Measurements from ENCODE around the gene DYNLL2.

Gene DYNLL2

GRCh38 chr17:58086953-58087352, 3.7 kb downstream of the DYNLL2 start:
- H3K18ac ChIP-seq (ENCODE audit: low read length): no peak overlapping the region
- no peak for DNase-seq (ENCODE audit: low spot score)
- H3K23ac ChIP-seq (ENCODE audit: low read depth, low read length, poor library complexity): peak overlapping the region; percentile 0
- no peak overlapping the region for H2BK15ac ChIP-seq (ENCODE audit: low read length)
- peaks cover 10% of the 10 kb centered on the region for H3K79me1 ChIP-seq (ENCODE audit: low read depth, low read length)
- no peak overlapping the region for H4K91ac ChIP-seq (ENCODE audit: low read depth, low read length, poor library complexity)
- H3K9ac ChIP-seq (ENCODE audit: low read depth, low read length, poor library complexity): peak overlapping the region; percentile 56
- no peak overlapping the region for H2BK5ac ChIP-seq (ENCODE audit: low read length)
- WGBS, 2 donors (ENCODE audit: extremely low coverage in 2 of 2, insufficient read length in 2 of 2, insufficient replicate concordance in 1 of 2): no CpG with 5 or more reads among the region's 8 CpGs
- H3K27me3 ChIP-seq (ENCODE audit: control insufficient read depth in 3 of 3, insufficient read depth in 3 of 3, low read depth in 1 of 3, low read length in 3 of 3): no peaks in the 10 kb centered on the region
- peaks cover 48 to 76% of the 10 kb centered on the region in 2 donors for H3K36me3 ChIP-seq (replicated peaks in 1 of 2; ENCODE audit: control insufficient read depth in 2 of 2, insufficient read depth in 2 of 2, low read length in 2 of 2)
- H3K27ac ChIP-seq (replicated peaks; ENCODE audit: low read length): no peak overlapping the region
- no peak overlapping the region for H3K4me2 ChIP-seq (ENCODE audit: insufficient read depth, low read length, poor library complexity, severe bottlenecking)
- H4K8ac ChIP-seq (ENCODE audit: low read depth, low read length): no peak overlapping the region
- no peaks in the 10 kb centered on the region for H3K9me3 ChIP-seq (replicated peaks in 1 of 2; ENCODE audit: control insufficient read depth in 2 of 2, insufficient read depth in 1 of 2, low read depth in 1 of 2, low read length in 2 of 2)
- no peak overlapping the region for H3K14ac ChIP-seq (ENCODE audit: low read length)
- H2BK12ac ChIP-seq (ENCODE audit: low read length): no peak overlapping the region
- no peak overlapping the region for H2BK120ac ChIP-seq (ENCODE audit: low read depth, low read length)
- no peak overlapping the region for H3K4ac ChIP-seq (ENCODE audit: low read length)
- H2AK5ac ChIP-seq (ENCODE audit: low read depth, low read length): no peak overlapping the region
- H3K4me1 ChIP-seq (ENCODE audit: control insufficient read depth in 2 of 2, insufficient read depth in 1 of 2, low read depth in 1 of 2, low read length in 2 of 2): peaks cover 41% of the 10 kb centered on the region in 2 donors
- no peak overlapping the region for H2AFZ ChIP-seq (ENCODE audit: low read length)
- peak overlapping the region in 1 of 2 donors; percentile 16 for H3K4me3 ChIP-seq (ENCODE audit: low read length in 2 of 2)

- Histone ChIP-seq H2BK5ac (ENCODE audit: low read length) (no peak overlapping the region), H3K36me3 (replicated peaks in 1 of 2; ENCODE audit: control insufficient read depth in 2 of 2, insufficient read depth in 2 of 2, low read length in 2 of 2) (peaks cover 63 to 93% of the 10 kb centered on the region in 2 donors), H2BK12ac (ENCODE audit: low read length) (no peak overlapping the region), H3K27me3 (ENCODE audit: control insufficient read depth in 3 of 3, insufficient read depth in 3 of 3, low read depth in 1 of 3, low read length in 3 of 3) (no peaks in the 10 kb centered on the region), H3K79me1 (ENCODE audit: low read depth, low read length) (peaks cover 10% of the 10 kb centered on the region), H4K91ac (ENCODE audit: low read depth, low read length, poor library complexity) (no peak overlapping the region), H3K4me2 (ENCODE audit: insufficient read depth, low read length, poor library complexity, severe bottlenecking) (peak overlapping the region; percentile 13), H3K18ac (ENCODE audit: low read length) (no peak overlapping the region), H3K27ac (replicated peaks; ENCODE audit: low read length) (peak overlapping the region; percentile 36), H2AFZ (ENCODE audit: low read length) (no peak overlapping the region), H2AK5ac (ENCODE audit: low read depth, low read length) (no peak overlapping the region), H2BK120ac (ENCODE audit: low read depth, low read length) (no peak overlapping the region), H3K4ac (ENCODE audit: low read length) (no peak overlapping the region), H3K9ac (ENCODE audit: low read depth, low read length, poor library complexity) (no peak overlapping the region), H3K14ac (ENCODE audit: low read length) (no peak overlapping the region), H2BK15ac (ENCODE audit: low read length) (no peak overlapping the region), H3K4me1 (ENCODE audit: control insufficient read depth in 2 of 2, insufficient read depth in 1 of 2, low read depth in 1 of 2, low read length in 2 of 2) (peaks cover 34 to 36% of the 10 kb centered on the region in 2 donors), H4K8ac (ENCODE audit: low read depth, low read length) (no peak overlapping the region), H3K9me3 (replicated peaks in 1 of 2; ENCODE audit: control insufficient read depth in 2 of 2, insufficient read depth in 1 of 2, low read depth in 1 of 2, low read length in 2 of 2) (no peaks in the 10 kb centered on the region), H3K4me3 (ENCODE audit: low read length in 2 of 2) (no peak overlapping the region), H3K23ac (ENCODE audit: low read depth, low read length, poor library complexity) (no peak overlapping the region)
- WGBS, 2 donors (ENCODE audit: extremely low coverage in 2 of 2, insufficient read length in 2 of 2, insufficient replicate concordance in 1 of 2): no CpG with 5 or more reads among the region's 5 CpGs
- no peak for DNase-seq (ENCODE audit: low spot score)
These were observed 5.4 kb downstream of the DYNLL2 start for GRCh38 chr17:58088624-58089023.

- Histone ChIP-seq H3K27me3 (ENCODE audit: control insufficient read depth in 3 of 3, insufficient read depth in 3 of 3, low read depth in 1 of 3, low read length in 3 of 3) (no peaks in the 10 kb centered on the region), H3K27ac (replicated peaks; ENCODE audit: low read length) (peak overlapping the region; percentile 14), H3K79me1 (ENCODE audit: low read depth, low read length) (peaks cover 10% of the 10 kb centered on the region), H2AK5ac (ENCODE audit: low read depth, low read length) (no peak overlapping the region), H4K91ac (ENCODE audit: low read depth, low read length, poor library complexity) (no peak overlapping the region), H3K9me3 (replicated peaks in 1 of 2; ENCODE audit: control insufficient read depth in 2 of 2, insufficient read depth in 1 of 2, low read depth in 1 of 2, low read length in 2 of 2) (no peaks in the 10 kb centered on the region), H3K9ac (ENCODE audit: low read depth, low read length, poor library complexity) (no peak overlapping the region), H2BK12ac (ENCODE audit: low read length) (no peak overlapping the region), H3K14ac (ENCODE audit: low read length) (no peak overlapping the region), H3K4ac (ENCODE audit: low read length) (no peak overlapping the region), H2AFZ (ENCODE audit: low read length) (no peak overlapping the region), H2BK120ac (ENCODE audit: low read depth, low read length) (no peak overlapping the region), H3K36me3 (replicated peaks in 1 of 2; ENCODE audit: control insufficient read depth in 2 of 2, insufficient read depth in 2 of 2, low read length in 2 of 2) (peaks cover 68 to 98% of the 10 kb centered on the region in 2 donors), H2BK15ac (ENCODE audit: low read length) (no peak overlapping the region), H3K4me1 (ENCODE audit: control insufficient read depth in 2 of 2, insufficient read depth in 1 of 2, low read depth in 1 of 2, low read length in 2 of 2) (peaks cover 34 to 36% of the 10 kb centered on the region in 2 donors), H3K23ac (ENCODE audit: low read depth, low read length, poor library complexity) (no peak overlapping the region), H2BK5ac (ENCODE audit: low read length) (no peak overlapping the region), H3K4me2 (ENCODE audit: insufficient read depth, low read length, poor library complexity, severe bottlenecking) (no peak overlapping the region), H3K4me3 (ENCODE audit: low read length in 2 of 2) (no peak overlapping the region), H4K8ac (ENCODE audit: low read depth, low read length) (no peak overlapping the region), H3K18ac (ENCODE audit: low read length) (no peak overlapping the region)
- DNase-seq (ENCODE audit: low spot score): no peak
- WGBS, 2 donors (ENCODE audit: extremely low coverage in 2 of 2, insufficient read length in 2 of 2, insufficient replicate concordance in 1 of 2): no CpG with 5 or more reads among the region's 11 CpGs
These were observed 5.9 kb downstream of the DYNLL2 start for GRCh38 chr17:58089111-58089510.

- H2AK5ac ChIP-seq (ENCODE audit: low read depth, low read length): no peak overlapping the region
- no peak overlapping the region for H3K4ac ChIP-seq (ENCODE audit: low read length)
- no peak overlapping the region for H3K27ac ChIP-seq (replicated peaks; ENCODE audit: low read length)
- H2BK5ac ChIP-seq (ENCODE audit: low read length): no peak overlapping the region
- peaks cover 64 to 100% of the 10 kb centered on the region in 2 donors for H3K36me3 ChIP-seq (replicated peaks in 1 of 2; ENCODE audit: control insufficient read depth in 2 of 2, insufficient read depth in 2 of 2, low read length in 2 of 2)
- no peak overlapping the region for H4K91ac ChIP-seq (ENCODE audit: low read depth, low read length, poor library complexity)
- no CpG with 5 or more reads among the region's 2 CpGs for whole genome bisulfite sequencing, 2 donors (ENCODE audit: extremely low coverage in 2 of 2, insufficient read length in 2 of 2, insufficient replicate concordance in 1 of 2)
- no peak overlapping the region for H4K8ac ChIP-seq (ENCODE audit: low read depth, low read length)
- H3K9me3 ChIP-seq (replicated peaks in 1 of 2; ENCODE audit: control insufficient read depth in 2 of 2, insufficient read depth in 1 of 2, low read depth in 1 of 2, low read length in 2 of 2): no peaks in the 10 kb centered on the region
- no peak overlapping the region for H3K14ac ChIP-seq (ENCODE audit: low read length)
- H3K18ac ChIP-seq (ENCODE audit: low read length): no peak overlapping the region
- H3K4me3 ChIP-seq (ENCODE audit: low read length in 2 of 2): no peak overlapping the region
- no peak for DNase-seq (ENCODE audit: low spot score)
- no peak overlapping the region for H2BK12ac ChIP-seq (ENCODE audit: low read length)
- H3K23ac ChIP-seq (ENCODE audit: low read depth, low read length, poor library complexity): no peak overlapping the region
- no peak overlapping the region for H2BK15ac ChIP-seq (ENCODE audit: low read length)
- H3K4me1 ChIP-seq (ENCODE audit: control insufficient read depth in 2 of 2, insufficient read depth in 1 of 2, low read depth in 1 of 2, low read length in 2 of 2): peaks cover 21 to 26% of the 10 kb centered on the region in 2 donors
- no peak overlapping the region for H2AFZ ChIP-seq (ENCODE audit: low read length)
- no peak overlapping the region for H2BK120ac ChIP-seq (ENCODE audit: low read depth, low read length)
- peaks cover 10% of the 10 kb centered on the region for H3K79me1 ChIP-seq (ENCODE audit: low read depth, low read length)
- H3K4me2 ChIP-seq (ENCODE audit: insufficient read depth, low read length, poor library complexity, severe bottlenecking): no peak overlapping the region
- H3K9ac ChIP-seq (ENCODE audit: low read depth, low read length, poor library complexity): no peak overlapping the region
- H3K27me3 ChIP-seq (ENCODE audit: control insufficient read depth in 3 of 3, insufficient read depth in 3 of 3, low read depth in 1 of 3, low read length in 3 of 3): no peaks in the 10 kb centered on the region
These were observed 7.9 kb downstream of the DYNLL2 start for GRCh38 chr17:58091024-58091567.
